ENCODE data around the gene CCL17.

The CCL17 gene

DNA sequence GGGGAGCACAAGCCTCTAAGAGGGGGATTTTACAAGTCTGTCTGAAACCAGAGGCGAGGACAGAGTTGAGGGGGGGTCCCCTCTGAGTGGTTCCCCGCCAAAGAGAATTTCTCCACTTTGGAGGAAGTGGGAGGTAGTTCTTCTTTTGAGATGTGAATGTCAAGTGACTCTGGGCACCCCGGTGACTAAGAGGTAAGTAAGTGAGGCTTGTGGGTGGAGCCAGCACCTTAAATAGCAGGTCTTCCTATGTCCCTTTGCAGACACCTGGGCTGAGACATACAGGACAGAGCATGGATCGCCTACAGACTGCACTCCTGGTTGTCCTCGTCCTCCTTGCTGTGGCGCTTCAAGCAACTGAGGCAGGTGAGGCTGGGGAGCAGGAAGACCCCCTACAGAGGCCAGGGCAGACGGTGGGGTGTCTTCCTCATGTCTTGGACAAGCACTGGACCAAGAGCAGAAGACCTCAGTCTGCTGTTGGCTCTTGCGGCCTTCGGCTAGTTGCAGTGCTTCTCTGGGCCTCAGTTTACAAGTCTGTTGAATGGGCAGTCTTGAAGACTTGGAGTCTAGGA, 46.0 kb upstream of the CCL17 start, which contains the start of gene CCL22:
TSS of gene CCL22 (plus strand) at position 257 of the 569 bp plus-strand sequence. CDS start at position 291, 34 bp downstream.
- no peaks in the 10 kb centered on the region for H3K4me1 ChIP-seq
- H3K27me3 ChIP-seq, result no peaks in the 10 kb centered on the region
- no peak for DNase-seq
- TF ChIP-seq, protein P1, sequence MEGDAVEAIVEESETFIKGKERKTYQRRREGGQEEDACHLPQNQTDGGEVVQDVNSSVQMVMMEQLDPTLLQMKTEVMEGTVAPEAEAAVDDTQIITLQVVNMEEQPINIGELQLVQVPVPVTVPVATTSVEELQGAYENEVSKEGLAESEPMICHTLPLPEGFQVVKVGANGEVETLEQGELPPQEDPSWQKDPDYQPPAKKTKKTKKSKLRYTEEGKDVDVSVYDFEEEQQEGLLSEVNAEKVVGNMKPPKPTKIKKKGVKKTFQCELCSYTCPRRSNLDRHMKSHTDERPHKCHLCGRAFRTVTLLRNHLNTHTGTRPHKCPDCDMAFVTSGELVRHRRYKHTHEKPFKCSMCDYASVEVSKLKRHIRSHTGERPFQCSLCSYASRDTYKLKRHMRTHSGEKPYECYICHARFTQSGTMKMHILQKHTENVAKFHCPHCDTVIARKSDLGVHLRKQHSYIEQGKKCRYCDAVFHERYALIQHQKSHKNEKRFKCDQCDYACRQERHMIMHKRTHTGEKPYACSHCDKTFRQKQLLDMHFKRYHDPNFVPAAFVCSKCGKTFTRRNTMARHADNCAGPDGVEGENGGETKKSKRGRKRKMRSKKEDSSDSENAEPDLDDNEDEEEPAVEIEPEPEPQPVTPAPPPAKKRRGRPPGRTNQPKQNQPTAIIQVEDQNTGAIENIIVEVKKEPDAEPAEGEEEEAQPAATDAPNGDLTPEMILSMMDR (IDR thresholded peaks at IDR 0.05; ENCODE audit: low read depth, low read length), result no peak
- no peaks in the 10 kb centered on the region for H3K36me3 ChIP-seq
- H3K9me3 ChIP-seq, result no peaks in the 10 kb centered on the region
- H3K4me3 ChIP-seq (ENCODE audit: low read depth, low read length), result no peak within 1 kb of the TSS

DNA sequence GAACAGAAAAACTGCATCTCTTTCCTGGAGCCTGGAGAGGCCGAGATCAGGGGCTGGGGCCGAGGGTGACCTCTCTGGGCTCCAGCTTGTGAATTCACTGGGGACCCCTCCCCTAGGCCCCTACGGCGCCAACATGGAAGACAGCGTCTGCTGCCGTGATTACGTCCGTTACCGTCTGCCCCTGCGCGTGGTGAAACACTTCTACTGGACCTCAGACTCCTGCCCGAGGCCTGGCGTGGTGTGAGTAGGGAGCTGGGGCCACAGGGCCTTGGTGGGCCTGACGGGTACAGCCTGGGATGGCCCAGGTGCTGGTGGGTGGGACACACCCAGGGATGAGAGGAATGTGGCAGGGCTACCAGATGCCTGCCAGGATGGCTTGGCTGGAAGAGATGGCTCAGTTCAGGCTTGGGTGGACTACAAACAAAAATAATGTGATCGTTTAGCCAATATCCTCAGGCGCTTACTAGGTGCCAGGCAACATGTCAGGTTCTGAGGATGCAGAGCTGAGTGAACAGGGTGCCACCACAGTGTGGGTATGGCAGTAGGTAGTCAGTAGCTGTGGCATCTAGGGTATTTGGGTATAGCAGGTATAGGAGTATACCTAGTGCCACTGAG, 44.1 kb upstream of the CCL17 start:
- Histone ChIP-seq H3K4me1 (no peaks in the 10 kb centered on the region), H3K4me3 (ENCODE audit: low read depth, low read length) (no peak overlapping the region), H3K27me3 (no peaks in the 10 kb centered on the region), H3K9me3 (no peaks in the 10 kb centered on the region), H3K36me3 (no peaks in the 10 kb centered on the region)
- no peak for DNase-seq
- TF ChIP-seq, protein P1 (IDR thresholded peaks at IDR 0.05; ENCODE audit: low read depth, low read length), result no peak

DNA sequence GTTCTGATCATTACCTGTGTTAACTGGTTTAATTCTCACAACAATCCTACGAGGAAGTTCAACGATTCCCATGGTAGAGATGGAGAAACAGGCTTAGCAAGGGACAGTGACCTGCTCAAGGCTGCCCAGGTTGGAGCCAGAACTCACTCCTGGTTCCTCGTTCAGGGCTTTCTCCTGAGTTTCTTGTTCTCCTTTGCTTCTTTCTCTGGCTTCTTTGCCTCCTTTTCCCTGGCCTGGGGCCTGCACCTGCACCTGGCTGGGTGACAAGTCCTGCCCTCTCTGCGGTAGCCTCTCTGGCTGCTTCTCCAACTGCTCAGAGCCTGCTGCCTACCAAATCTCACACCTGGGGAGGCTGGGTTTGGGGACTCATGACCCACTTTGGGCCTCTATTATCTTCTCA, 43.2 kb upstream of the CCL17 start:
- DNase-seq, result no peak
- Histone ChIP-seq H3K27me3 (no peaks in the 10 kb centered on the region), H3K4me3 (ENCODE audit: low read depth, low read length) (no peak overlapping the region), H3K4me1 (no peaks in the 10 kb centered on the region), H3K36me3 (no peaks in the 10 kb centered on the region), H3K9me3 (no peaks in the 10 kb centered on the region)
- TF ChIP-seq, protein P1 (IDR thresholded peaks at IDR 0.05; ENCODE audit: low read depth, low read length), result no peak

DNA sequence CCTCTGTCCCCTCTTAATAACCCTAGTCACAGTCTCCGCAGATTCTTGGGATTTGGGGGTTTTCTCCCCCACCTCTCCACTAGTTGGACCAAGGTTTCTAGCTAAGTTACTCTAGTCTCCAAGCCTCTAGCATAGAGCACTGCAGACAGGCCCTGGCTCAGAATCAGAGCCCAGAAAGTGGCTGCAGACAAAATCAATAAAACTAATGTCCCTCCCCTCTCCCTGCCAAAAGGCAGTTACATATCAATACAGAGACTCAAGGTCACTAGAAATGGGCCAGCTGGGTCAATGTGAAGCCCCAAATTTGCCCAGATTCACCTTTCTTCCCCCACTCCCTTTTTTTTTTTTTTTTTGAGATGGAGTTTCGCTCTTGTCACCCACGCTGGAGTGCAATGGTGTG, 40.4 kb upstream of the CCL17 start:
- Histone ChIP-seq H3K4me3 (ENCODE audit: low read depth, low read length) (no peak overlapping the region), H3K36me3 (no peaks in the 10 kb centered on the region), H3K27me3 (no peaks in the 10 kb centered on the region), H3K9me3 (no peaks in the 10 kb centered on the region), H3K4me1 (no peaks in the 10 kb centered on the region)
- TF ChIP-seq, protein P1 (IDR thresholded peaks at IDR 0.05; ENCODE audit: low read depth, low read length), result no peak
- no peak for DNase-seq

DNA sequence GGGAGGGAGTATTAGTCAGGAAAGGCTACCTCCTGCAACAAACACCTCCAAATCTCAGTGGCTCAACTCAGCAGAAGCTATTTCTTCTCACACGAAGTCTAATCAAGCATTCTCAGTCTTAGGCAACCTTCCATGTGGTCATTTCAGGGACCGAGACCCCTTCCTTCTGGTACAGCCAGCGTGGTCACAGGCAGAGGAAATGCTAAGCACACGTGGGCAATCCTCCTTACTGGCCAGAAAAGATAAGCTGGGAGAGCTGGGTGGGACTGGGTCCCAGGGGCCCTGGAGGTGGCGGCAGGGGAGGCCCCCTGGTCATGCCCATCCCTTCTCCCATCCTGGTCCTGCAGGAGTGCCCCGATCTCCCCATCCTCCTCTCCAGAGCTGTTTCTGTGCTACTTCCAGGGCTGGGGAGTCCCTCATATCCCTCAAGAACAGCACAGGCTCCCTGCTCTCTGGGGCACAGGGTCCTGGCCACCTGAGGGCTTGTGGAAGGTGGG, 38.0 kb upstream of the CCL17 start:
- Histone ChIP-seq H3K36me3 (no peaks in the 10 kb centered on the region), H3K4me3 (ENCODE audit: low read depth, low read length) (no peak overlapping the region), H3K4me1 (peaks cover 3% of the 10 kb centered on the region; the same call in 1 of the 2 replicates), H3K9me3 (no peaks in the 10 kb centered on the region), H3K27me3 (no peaks in the 10 kb centered on the region)
- TF ChIP-seq, protein P1 (IDR thresholded peaks at IDR 0.05; ENCODE audit: low read depth, low read length), result no peak
- no peak for DNase-seq

DNA sequence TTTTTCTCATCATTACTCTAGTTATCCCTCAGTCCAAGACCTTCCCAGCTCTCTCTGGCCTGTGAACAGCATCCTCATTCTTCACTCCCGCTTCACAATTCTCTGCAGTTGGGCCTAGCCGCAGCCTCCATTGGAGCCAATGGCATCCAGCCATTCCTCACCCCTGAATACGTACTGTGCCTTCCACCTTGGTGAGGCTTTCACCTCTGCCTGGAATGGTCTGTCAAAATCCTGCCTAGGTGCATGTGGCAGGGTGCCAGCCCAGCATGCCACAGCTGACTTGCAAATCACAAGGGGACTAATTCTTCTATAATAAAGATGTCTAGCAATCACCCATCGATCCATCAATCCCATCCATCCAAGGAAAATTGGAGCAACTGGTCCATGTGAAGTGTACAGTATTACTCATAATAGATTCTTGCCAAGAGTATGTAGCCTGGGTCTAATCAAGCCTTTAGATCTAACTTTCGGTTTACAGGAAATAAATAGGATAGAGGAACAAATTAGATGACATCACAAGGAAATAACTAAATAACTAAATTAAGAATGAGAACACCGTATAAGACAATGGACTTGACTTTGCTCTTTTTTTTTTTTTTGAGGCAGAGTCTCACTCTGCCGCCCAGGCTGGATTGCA, 37.3 kb upstream of the CCL17 start:
- H3K27me3 ChIP-seq, result no peaks in the 10 kb centered on the region
- no peaks in the 10 kb centered on the region for H3K9me3 ChIP-seq
- TF ChIP-seq, protein P1 (IDR thresholded peaks at IDR 0.05; ENCODE audit: low read depth, low read length), result no peak
- no peak for DNase-seq
- no peak overlapping the region for H3K4me3 ChIP-seq (ENCODE audit: low read depth, low read length)
- peaks cover 9% of the 10 kb centered on the region for H3K4me1 ChIP-seq
- no peaks in the 10 kb centered on the region for H3K36me3 ChIP-seq
